NCI-H69 (cell line): ENCODE measurements around the gene TMEM186.
"Not testable (repeated sequence)": the region's sequence is repeated elsewhere in the genome, so short reads cannot be mapped to it uniquely, and the experiment has no call there.

Experiments used
- DNase-seq: peaks from one replicate; lab custom pipeline; 2025; lab: John Stamatoyannopoulos, UW

Gene TMEM186

GRCh38 chr16:8812162-8812843, 14.9 kb upstream of the TMEM186 start:
- DNase-seq, result no peak

- DNase-seq, result no peak
These were observed 11.3 kb upstream of the TMEM186 start for GRCh38 chr16:8808613-8809353.

- DNase-seq, result no peak
These were observed 10.6 kb upstream of the TMEM186 start for GRCh38 chr16:8808009-8808408.

GRCh38 chr16:8807189-8807588, 9.8 kb upstream of the TMEM186 start:
- DNase-seq, result no peak

GRCh38 chr16:8806272-8806983, 9.0 kb upstream of the TMEM186 start:
- no peak for DNase-seq

GRCh38 chr16:8804313-8804712, 6.9 kb upstream of the TMEM186 start:
- DNase-seq, result no peak

- DNase-seq, result not testable (repeated sequence)
These were observed 6.3 kb upstream of the TMEM186 start for GRCh38 chr16:8803733-8804132.

- DNase-seq, result no peak
These were observed 4.3 kb upstream of the TMEM186 start for GRCh38 chr16:8801701-8802100.

GRCh38 chr16:8798535-8799157, 1.2 kb upstream of the TMEM186 start:
- no peak for DNase-seq

GRCh38 chr16:8798174-8798527, 712 bp upstream of the TMEM186 start:
- no peak for DNase-seq

- DNase-seq, result no peak
These were observed 723 bp downstream of the TMEM186 start for GRCh38 chr16:8796469-8797363.

GRCh38 chr16:8795818-8796217, 1.6 kb downstream of the TMEM186 start:
- DNase-seq, result no peak

GRCh38 chr16:8795091-8795490, 2.3 kb downstream of the TMEM186 start:
- DNase-seq, result peak; percentile 13

GRCh38 chr16:8788578-8789172, 8.8 kb downstream of the TMEM186 start:
- DNase-seq, result no peak

GRCh38 chr16:8786316-8786715, 11.1 kb downstream of the TMEM186 start:
- DNase-seq, result not testable (repeated sequence)

GRCh38 chr16:8785408-8785807, 12.0 kb downstream of the TMEM186 start:
- DNase-seq, result no peak

GRCh38 chr16:8782673-8783072, 14.8 kb downstream of the TMEM186 start:
- no peak for DNase-seq

- no peak for DNase-seq
These were observed 15.6 kb downstream of the TMEM186 start for GRCh38 chr16:8781797-8782196.

- no peak for DNase-seq
These were observed 20.2 kb downstream of the TMEM186 start for GRCh38 chr16:8777217-8777616.

- DNase-seq, result no peak
These were observed 21.3 kb downstream of the TMEM186 start for GRCh38 chr16:8776129-8776584.

GRCh38 chr16:8775359-8775758, 22.1 kb downstream of the TMEM186 start:
- DNase-seq, result no peak
